KMS-11 (cell line): Measurements from ENCODE around the gene ELP1.

Experiments used
- H2AFZ ChIP-seq: fragments of 200-600 bp; sonication (generic); 2 replicates; pipeline ENCODE4 v1.6.1; 2016; ENCODE audit warnings: antibody characterized with exemption, mixed run types, low read depth
- H3K27ac ChIP-seq: fragments of 200-600 bp; sonication (generic); 2 replicates; pipeline ENCODE4 v1.6.1; 2016; ENCODE audit warnings: mild to moderate bottlenecking, mixed run types
- H3K27me3 ChIP-seq: fragments of 200-600 bp; sonication (generic); 2 replicates; pipeline ENCODE4 v1.6.1; 2017; ENCODE audit warnings: mild to moderate bottlenecking, low read depth, mixed run types, moderate library complexity; ENCODE audit not compliant: insufficient read depth
- H3K36me3 ChIP-seq: fragments of 200-600 bp; sonication (generic); 2 replicates; pipeline ENCODE4 v1.6.1; 2017; ENCODE audit warnings: mild to moderate bottlenecking, mixed run types; ENCODE audit not compliant: insufficient read depth
- H3K4me1 ChIP-seq: fragments of 200-600 bp; sonication (generic); 2 replicates; pipeline ENCODE4 v1.6.1; 2016; ENCODE audit warnings: mild to moderate bottlenecking, low read depth, mixed run types; ENCODE audit not compliant: poor library complexity, severe bottlenecking
- H3K4me2 ChIP-seq: fragments of 200-600 bp; sonication (generic); 2 replicates; pipeline ENCODE4 v1.7.0; 2016; ENCODE audit warnings: mild to moderate bottlenecking, mixed run types
- H3K4me3 ChIP-seq: fragments of 200-600 bp; sonication (generic); IDR thresholded peaks from 2 replicates; pipeline ENCODE4 v1.6.1; 2017; ENCODE audit warnings: low read depth, low read length, mixed read lengths; ENCODE audit not compliant: insufficient read depth
- H3K79me2 ChIP-seq: fragments of 200-600 bp; sonication (generic); 2 replicates; pipeline ENCODE4 v1.6.1; 2016; ENCODE audit warnings: low read depth, mixed run types; ENCODE audit not compliant: insufficient read depth
- H3K9ac ChIP-seq: fragments of 200-600 bp; sonication (generic); 2 replicates; pipeline ENCODE4 v1.6.1; 2016; ENCODE audit warnings: mild to moderate bottlenecking, mixed run types
- H4K20me1 ChIP-seq: fragments of 200-600 bp; sonication (generic); 2 replicates; pipeline ENCODE4 v1.6.1; 2016; ENCODE audit warnings: mild to moderate bottlenecking, mixed run types; ENCODE audit not compliant: insufficient read depth
- CTCF ChIP-seq: fragments of 200-600 bp; sonication (generic); conservative IDR thresholded peaks from 2 replicates; pipeline ENCODE4 v1.6.1; 2017; ENCODE audit warnings: low read depth, mild to moderate bottlenecking, antibody characterized with exemption, low read length, moderate library complexity, mixed read lengths

Gene ELP1

GRCh38 chr9:108834959-108835665, 98.8 kb downstream of the ELP1 start:
- no peaks in the 10 kb centered on the region for H3K36me3 ChIP-seq
- no peaks in the 10 kb centered on the region for H3K79me2 ChIP-seq
- H3K9ac ChIP-seq, result no peak overlapping the region
- no peak overlapping the region for H3K4me2 ChIP-seq
- H2AFZ ChIP-seq, result no peak overlapping the region
- H3K4me3 ChIP-seq, result no peak overlapping the region
- H3K4me1 ChIP-seq, result no peaks in the 10 kb centered on the region
- no peaks in the 10 kb centered on the region for H4K20me1 ChIP-seq
- no peak for TF ChIP-seq CTCF
- H3K27me3 ChIP-seq, result no peaks in the 10 kb centered on the region
- no peak overlapping the region for H3K27ac ChIP-seq

GRCh38 chr9:108832179-108832500, 101.8 kb downstream of the ELP1 start:
- no peak overlapping the region for H3K27ac ChIP-seq

GRCh38 chr9:108831496-108832178, 102.3 kb downstream of the ELP1 start:
- no peaks in the 10 kb centered on the region for H4K20me1 ChIP-seq
- no peak overlapping the region for H3K27ac ChIP-seq
- H3K4me3 ChIP-seq, result no peak overlapping the region
- no peak overlapping the region for H2AFZ ChIP-seq
- no peaks in the 10 kb centered on the region for H3K27me3 ChIP-seq
- no peaks in the 10 kb centered on the region for H3K79me2 ChIP-seq
- H3K4me2 ChIP-seq, result no peak overlapping the region
- no peaks in the 10 kb centered on the region for H3K4me1 ChIP-seq
- H3K9ac ChIP-seq, result no peak overlapping the region
- no peak for TF ChIP-seq CTCF
- H3K36me3 ChIP-seq, result no peaks in the 10 kb centered on the region

More at GRCh38 chr9:108832179-108832500, 101.8 kb downstream of the ELP1 start:
- Histone ChIP-seq H3K9ac (no peak overlapping the region), H2AFZ (no peak overlapping the region), H3K79me2 (no peaks in the 10 kb centered on the region), H3K27me3 (no peaks in the 10 kb centered on the region), H4K20me1 (no peaks in the 10 kb centered on the region), H3K4me2 (no peak overlapping the region), H3K4me3 (no peak overlapping the region), H3K4me1 (no peaks in the 10 kb centered on the region), H3K36me3 (no peaks in the 10 kb centered on the region)
- no peak for TF ChIP-seq CTCF

GRCh38 chr9:108830272-108830671, 103.7 kb downstream of the ELP1 start:
- H4K20me1 ChIP-seq, result no peaks in the 10 kb centered on the region
- H3K4me1 ChIP-seq, result no peaks in the 10 kb centered on the region
- no peak overlapping the region for H3K4me2 ChIP-seq
- H3K27ac ChIP-seq, result no peak overlapping the region
- no peaks in the 10 kb centered on the region for H3K36me3 ChIP-seq
- no peak overlapping the region for H3K9ac ChIP-seq
- H3K27me3 ChIP-seq, result no peaks in the 10 kb centered on the region
- H2AFZ ChIP-seq, result no peak overlapping the region
- TF ChIP-seq CTCF, result no peak
- no peak overlapping the region for H3K4me3 ChIP-seq
- H3K79me2 ChIP-seq, result no peaks in the 10 kb centered on the region
